ENCODE data around the gene UNC5A. TPM values are rescaled to one million over a fixed set of nuclear protein-coding genes. Genes with fewer than 3 reads are reported as not detected.

UNC5A gene
- total RNA-seq = not detected

DNA sequence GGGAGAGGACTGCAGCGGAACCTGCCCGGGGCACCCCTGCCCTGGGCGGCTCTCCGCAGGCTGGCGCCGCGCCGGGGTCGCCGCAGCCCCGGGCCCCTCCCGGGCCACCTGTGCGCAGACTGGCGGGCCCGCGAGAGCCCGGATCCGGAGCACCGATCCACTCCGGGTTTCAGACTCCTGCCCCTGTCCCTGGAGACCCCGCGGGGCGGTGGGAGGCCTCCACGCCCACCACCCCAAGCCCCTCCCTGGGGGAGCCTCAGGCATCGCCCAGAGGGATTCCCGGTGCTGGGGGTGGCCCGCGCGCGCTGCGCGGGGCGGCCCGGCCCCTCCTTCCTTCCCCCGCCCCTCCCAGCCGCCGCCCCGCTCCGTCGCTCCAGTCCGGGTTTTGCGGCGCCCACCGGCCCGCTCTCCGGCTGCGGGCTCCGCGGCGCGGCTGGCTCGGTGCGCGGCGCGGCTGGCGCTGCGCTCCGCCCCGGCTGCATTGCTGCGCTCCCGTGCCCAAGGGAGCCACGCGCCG is at the start of gene UNC5A:
UNC5A (plus strand) TSS at position 479 of the 517 bp plus-strand sequence. CDS start 192 bp downstream, outside the sequence.
- H3K36me3 ChIP-seq = no peaks in the 10 kb centered on the region
- peak within 1 kb of the TSS in 1 of 2 donors; percentile 46 for H3K4me3 ChIP-seq
- DNase-seq (ENCODE audit: low spot score) = no peak
- no peak for TF ChIP-seq CTCF (IDR thresholded peaks at IDR 0.05)
- H3K27ac ChIP-seq = no peak within 1 kb of the TSS
- peaks cover 0 to 19% of the 10 kb centered on the region in 2 donors for H3K4me1 ChIP-seq
- H3K27me3 ChIP-seq = peaks cover 3 to 19% of the 10 kb centered on the region in 2 donors
- H3K9me3 ChIP-seq = no peaks in the 10 kb centered on the region

GRCh38 chr5:176761755-176762154 is 48.6 kb upstream of the UNC5A start:
- TF ChIP-seq CTCF (IDR thresholded peaks at IDR 0.05) = no peak
- H3K36me3 ChIP-seq = no peaks in the 10 kb centered on the region
- no peaks in the 10 kb centered on the region for H3K4me1 ChIP-seq
- no peak overlapping the region for H3K4me3 ChIP-seq
- no peaks in the 10 kb centered on the region for H3K27me3 ChIP-seq
- no peak overlapping the region for H3K27ac ChIP-seq
- DNase-seq (ENCODE audit: low spot score) = no peak
- peaks cover 0 to 15% of the 10 kb centered on the region in 2 donors for H3K9me3 ChIP-seq

DNA sequence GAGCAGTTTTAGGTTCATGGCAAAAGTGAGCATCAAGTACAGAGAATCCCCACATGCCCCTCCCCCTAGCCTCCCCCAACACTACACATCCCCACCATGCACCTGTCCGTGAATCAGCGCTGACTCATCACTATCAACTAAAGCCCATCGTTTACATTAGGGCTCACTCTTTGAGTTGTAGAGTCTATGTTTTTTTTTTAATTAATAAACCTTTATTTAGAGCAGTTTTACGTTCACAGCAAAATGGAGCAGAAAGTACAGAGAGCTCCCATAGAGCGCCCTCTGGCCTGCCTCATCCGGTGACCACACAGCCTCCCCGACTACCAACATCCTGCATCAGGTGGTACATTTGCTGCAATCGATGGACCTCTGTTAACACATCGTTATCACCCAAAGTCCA is 47.9 kb upstream of the UNC5A start:
- no peaks in the 10 kb centered on the region for H3K4me1 ChIP-seq
- no peak overlapping the region for H3K27ac ChIP-seq
- no peak for TF ChIP-seq CTCF (IDR thresholded peaks at IDR 0.05)
- no peaks in the 10 kb centered on the region for H3K36me3 ChIP-seq
- H3K9me3 ChIP-seq = peaks cover 0 to 15% of the 10 kb centered on the region in 2 donors
- no peaks in the 10 kb centered on the region for H3K27me3 ChIP-seq
- peak; percentile 5 for DNase-seq (ENCODE audit: low spot score)
- no peak overlapping the region for H3K4me3 ChIP-seq

GRCh38 chr5:176765687-176766086 is 44.7 kb upstream of the UNC5A start:
- Histone ChIP-seq H3K27me3 (no peaks in the 10 kb centered on the region), H3K36me3 (no peaks in the 10 kb centered on the region)
- no peak for TF ChIP-seq CTCF (IDR thresholded peaks at IDR 0.05)

GRCh38 chr5:176768174-176768970 is 42.0 kb upstream of the UNC5A start:
- no peaks in the 10 kb centered on the region for H3K27me3 ChIP-seq
- H3K9me3 ChIP-seq = peaks cover 0 to 15% of the 10 kb centered on the region in 2 donors
- H3K36me3 ChIP-seq = no peaks in the 10 kb centered on the region
- no peaks in the 10 kb centered on the region for H3K4me1 ChIP-seq
- H3K27ac ChIP-seq = no peak overlapping the region
- DNase-seq (ENCODE audit: low spot score) = peak; percentile 21
- no peak for TF ChIP-seq CTCF (IDR thresholded peaks at IDR 0.05)
- H3K4me3 ChIP-seq = no peak overlapping the region

More at GRCh38 chr5:176765687-176766086, 44.7 kb upstream of the UNC5A start:
- H3K4me1 ChIP-seq = no peaks in the 10 kb centered on the region
- no peak for DNase-seq (ENCODE audit: low spot score)
- H3K9me3 ChIP-seq = peaks cover 0 to 15% of the 10 kb centered on the region in 2 donors
- H3K4me3 ChIP-seq = no peak overlapping the region
- H3K27ac ChIP-seq = no peak overlapping the region
